Keratinocyte (primary cell): ENCODE measurements around the gene LACC1. TPM values are rescaled to one million over a fixed set of nuclear protein-coding genes. Genes with fewer than 3 reads are reported as not detected.

Source experiments
- DNase-seq: peaks from one replicate; pipeline ENCODE4 v3.0.0-alpha.2; 2011; ENCODE audit warnings: low read depth, missing footprints, low spot score
- FAIRE-seq: peaks from 2 replicates; lab custom pipeline; 2011; peaks lifted over from hg19 to GRCh38; lab: Jason Lieb, UNC
- H2AFZ ChIP-seq: 2 replicates; pipeline ENCODE4 v1.6.0; 2012; ENCODE audit warnings: low read length, control low read depth, inconsistent platforms; ENCODE audit not compliant: control insufficient read depth
- H3K27ac ChIP-seq: 2 replicates; pipeline ENCODE4 v1.5.1; 2011; ENCODE audit warnings: low read length; ENCODE audit not compliant: control insufficient read depth, insufficient read depth
- H3K27me3 ChIP-seq: 3 replicates; pipeline ENCODE4 v1.6.0; 2011; ENCODE audit warnings: low read length; ENCODE audit not compliant: control insufficient read depth, insufficient read depth; ENCODE audit errors: extremely low read depth
- H3K36me3 ChIP-seq, 2 experiments: 2 replicates in 1 of 2; 3 replicates in 1 of 2; pipeline ENCODE4 v1.5.1; 2011; ENCODE audit warnings: low read length in 2 of 2, mild to moderate bottlenecking in 1 of 2; ENCODE audit not compliant: control insufficient read depth in 2 of 2, insufficient read depth in 2 of 2; ENCODE audit errors: extremely low read depth in 1 of 2
- H3K4me1 ChIP-seq: 3 replicates; pipeline ENCODE4 v1.5.1; 2011; ENCODE audit warnings: low read length; ENCODE audit not compliant: control insufficient read depth, insufficient read depth; ENCODE audit errors: extremely low read depth
- H3K4me2 ChIP-seq: 3 replicates; pipeline ENCODE4 v1.6.0; 2011; ENCODE audit warnings: low read depth, low read length; ENCODE audit not compliant: control insufficient read depth, insufficient read depth; ENCODE audit errors: extremely low read depth
- H3K4me3 ChIP-seq, 3 experiments: fragments of 200-600 bp in 1 of 3; sonication (generic) in 1 of 3; 2 replicates in 2 of 3; 3 replicates in 1 of 3; pipeline ENCODE4 v1.5.1; 2011 to 2016; ENCODE audit warnings: low read length in 3 of 3, mild to moderate bottlenecking in 3 of 3, control low read depth in 2 of 3, inconsistent platforms in 1 of 3, low read depth in 1 of 3, mixed read lengths in 1 of 3, mixed run types in 1 of 3, moderate library complexity in 1 of 3; ENCODE audit not compliant: control insufficient read depth in 2 of 3, insufficient read depth in 2 of 3; ENCODE audit errors: extremely low read depth in 1 of 3
- H3K79me2 ChIP-seq: 2 replicates; pipeline ENCODE4 v1.6.0; 2012; ENCODE audit warnings: low read length; ENCODE audit not compliant: control insufficient read depth, insufficient read depth
- H3K9ac ChIP-seq: 3 replicates; pipeline ENCODE4 v1.6.0; 2011; ENCODE audit warnings: low read length; ENCODE audit not compliant: control insufficient read depth, insufficient read depth; ENCODE audit errors: extremely low read depth
- H3K9me1 ChIP-seq: 3 replicates; pipeline ENCODE4 v1.6.0; 2011; ENCODE audit warnings: low read length; ENCODE audit not compliant: control insufficient read depth, insufficient read depth; ENCODE audit errors: extremely low read depth
- H3K9me3 ChIP-seq: 2 replicates; pipeline ENCODE4 v1.5.1; 2012; ENCODE audit warnings: low read depth, low read length; ENCODE audit not compliant: control insufficient read depth
- H4K20me1 ChIP-seq: 3 replicates; pipeline ENCODE4 v1.6.0; 2011; ENCODE audit warnings: low read length; ENCODE audit not compliant: control insufficient read depth, insufficient read depth; ENCODE audit errors: extremely low read depth
- CTCF ChIP-seq, 3 experiments: IDR thresholded peaks in 1 of 3; conservative IDR thresholded peaks in 1 of 3; optimal IDR thresholded peaks in 1 of 3; 2 replicates in 2 of 3; 3 replicates in 1 of 3; pipeline versions ENCODE3 to v1.5.1; 2011; ENCODE audit warnings: low read length in 3 of 3, mild to moderate bottlenecking in 3 of 3, moderate library complexity in 2 of 3, control low read depth in 1 of 3, inconsistent platforms in 1 of 3; ENCODE audit not compliant: insufficient read depth in 2 of 3; ENCODE audit errors: extremely low read depth in 1 of 3
- EZH2 ChIP-seq: IDR thresholded peaks from one replicate; pipeline ENCODE4 v1.6.1; 2012; ENCODE audit warnings: inconsistent platforms, mild to moderate bottlenecking, low read length, moderate library complexity
- dilution Hi-C: fragments of 300-500 bp; cut with MboI; formaldehyde crosslinking; loops from one replicate; pipeline ENCODE4 v1.7.0; 2020; ENCODE audit warnings: low sequenced_read_pairs; ENCODE audit not compliant: extremely low pct_ligation_motif_present
- polyA plus RNA-seq, 5 experiments: library from polyadenylated mRNA; depleted of rRNA in 3 of 5; stranded (reverse) in 3 of 5; stranded (forward) in 1 of 5; unstranded in 1 of 5; fragments of >200 nt; gene quantifications; 1 replicate in 1 of 5; 2 replicates in 3 of 5; 3 replicates in 1 of 5; pipeline versions ENCODE4 v1.2.1 to v1.2.3, GENCODE V29; 2011 to 2012; ENCODE audit warnings: missing spikeins in 2 of 5, low read depth in 1 of 5, low replicate concordance in 1 of 5

The LACC1 gene
- polyA plus RNA-seq, 1 donor (not counting 4 experiments of a cell fraction or from before 2014, with no cell fraction given) = 6.5 TPM

- H3K9ac ChIP-seq = no peak overlapping the region
- H3K4me2 ChIP-seq = no peak overlapping the region
- H3K27me3 ChIP-seq = no peaks in the 10 kb centered on the region
- no peak overlapping the region for H3K27ac ChIP-seq
- no peaks in the 10 kb centered on the region for H3K36me3 ChIP-seq
- TF ChIP-seq CTCF (optimal IDR thresholded peaks at IDR 0.05 in 1 of 3, IDR thresholded peaks at IDR 0.05 in 1 of 3, conservative IDR thresholded peaks at IDR 0.05 in 1 of 3; ENCODE audit: extremely low read depth in 1 of 3, insufficient read depth in 2 of 3, low read length in 3 of 3) (no peak), EZH2 (no peak)
- no peaks in the 10 kb centered on the region for H4K20me1 ChIP-seq
- no peak overlapping the region for H3K4me3 ChIP-seq
- no peaks in the 10 kb centered on the region for H3K9me3 ChIP-seq
- H3K9me1 ChIP-seq = no peaks in the 10 kb centered on the region
- FAIRE-seq = no peak
- dilution Hi-C loops = no loop called here
- H2AFZ ChIP-seq = no peak overlapping the region
- H3K4me1 ChIP-seq = peaks cover 4% of the 10 kb centered on the region
- no peak for DNase-seq
- no peaks in the 10 kb centered on the region for H3K79me2 ChIP-seq
These were observed 31.2 kb downstream of the LACC1 start for GRCh38 chr13:43910856-43911255.

- no peaks in the 10 kb centered on the region for H3K9me3 ChIP-seq
- H3K4me1 ChIP-seq = peaks cover 4% of the 10 kb centered on the region
- dilution Hi-C loops = no loop called here
- H3K4me3 ChIP-seq = no peak overlapping the region
- no peak overlapping the region for H3K27ac ChIP-seq
- H3K27me3 ChIP-seq = no peaks in the 10 kb centered on the region
- H3K9me1 ChIP-seq = no peaks in the 10 kb centered on the region
- no peak overlapping the region for H2AFZ ChIP-seq
- H3K9ac ChIP-seq = no peak overlapping the region
- H4K20me1 ChIP-seq = no peaks in the 10 kb centered on the region
- H3K4me2 ChIP-seq = no peak overlapping the region
- FAIRE-seq = no peak
- no peaks in the 10 kb centered on the region for H3K79me2 ChIP-seq
- H3K36me3 ChIP-seq = no peaks in the 10 kb centered on the region
- DNase-seq = no peak
- TF ChIP-seq EZH2 (no peak), CTCF (optimal IDR thresholded peaks at IDR 0.05 in 1 of 3, IDR thresholded peaks at IDR 0.05 in 1 of 3, conservative IDR thresholded peaks at IDR 0.05 in 1 of 3; ENCODE audit: extremely low read depth in 1 of 3, insufficient read depth in 2 of 3, low read length in 3 of 3) (no peak)
These were observed 31.6 kb downstream of the LACC1 start for GRCh38 chr13:43911278-43911677.
